GM21619 (cell line): ENCODE measurements around the gene IRF2BP2.

Experiments
- ATAC-seq: cut with Tn5 transposase; IDR thresholded peaks from one replicate; pipeline ENCODE4 v1.9.1; 2021; ENCODE audit not compliant: unreplicated experiment

Gene IRF2BP2

GRCh38 chr1:234585330-234586055, 24.5 kb downstream of the IRF2BP2 start:
- no peak for ATAC-seq

DNA sequence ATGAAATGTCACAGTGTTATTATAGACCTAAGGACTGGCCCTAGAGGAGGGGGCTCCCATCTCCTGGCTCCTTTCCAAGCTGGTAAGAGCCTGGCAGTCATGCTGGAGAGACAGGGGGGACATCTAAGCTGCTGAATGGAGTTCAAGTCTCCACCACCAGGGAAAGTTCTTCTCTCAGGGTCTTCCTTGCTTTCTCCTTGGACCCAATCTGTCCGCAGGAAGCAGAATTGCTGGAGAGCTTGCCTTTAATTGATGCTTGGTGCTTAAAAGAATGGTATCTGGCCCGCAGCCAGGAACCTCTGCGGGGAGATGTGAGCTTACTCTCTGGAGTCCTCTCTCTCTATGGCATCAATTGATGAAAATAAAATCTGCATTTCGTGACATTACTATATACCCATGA, 25.1 kb downstream of the IRF2BP2 start:
- no peak for ATAC-seq

GRCh38 chr1:234584420-234584805, 25.6 kb downstream of the IRF2BP2 start:
- no peak for ATAC-seq

DNA sequence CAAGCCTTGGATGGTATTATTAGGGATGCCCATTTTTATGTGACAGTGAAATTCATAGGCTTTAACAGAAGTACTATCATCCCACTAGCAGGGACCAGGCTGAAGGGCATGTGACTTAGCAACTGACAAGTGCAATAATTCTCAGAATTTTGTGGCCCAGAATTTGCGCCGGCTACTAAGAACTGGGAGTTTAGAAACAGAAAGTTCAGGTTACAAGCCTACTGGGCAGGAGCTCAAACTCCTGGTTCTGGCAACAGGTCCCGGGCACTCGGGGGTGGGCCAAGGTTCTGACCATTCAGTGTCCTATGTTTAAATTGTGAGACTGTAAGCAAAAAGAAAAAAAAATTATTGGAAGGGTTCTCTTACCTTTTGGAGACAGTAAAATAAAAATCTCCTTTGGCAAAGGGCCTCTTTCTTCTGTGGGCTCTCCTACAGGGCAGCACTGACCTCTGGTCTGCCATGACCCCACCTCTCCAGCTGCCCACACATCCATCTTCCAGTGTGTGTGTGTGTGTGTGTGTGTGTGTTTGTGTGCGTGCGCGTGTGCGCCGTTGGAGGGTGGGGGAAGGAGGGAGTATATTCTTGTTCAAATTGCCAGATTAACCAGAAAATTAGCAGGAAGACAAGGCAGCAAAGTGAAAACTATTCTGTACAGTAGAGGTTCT, 26.1 kb downstream of the IRF2BP2 start:
- ATAC-seq, result no peak

DNA sequence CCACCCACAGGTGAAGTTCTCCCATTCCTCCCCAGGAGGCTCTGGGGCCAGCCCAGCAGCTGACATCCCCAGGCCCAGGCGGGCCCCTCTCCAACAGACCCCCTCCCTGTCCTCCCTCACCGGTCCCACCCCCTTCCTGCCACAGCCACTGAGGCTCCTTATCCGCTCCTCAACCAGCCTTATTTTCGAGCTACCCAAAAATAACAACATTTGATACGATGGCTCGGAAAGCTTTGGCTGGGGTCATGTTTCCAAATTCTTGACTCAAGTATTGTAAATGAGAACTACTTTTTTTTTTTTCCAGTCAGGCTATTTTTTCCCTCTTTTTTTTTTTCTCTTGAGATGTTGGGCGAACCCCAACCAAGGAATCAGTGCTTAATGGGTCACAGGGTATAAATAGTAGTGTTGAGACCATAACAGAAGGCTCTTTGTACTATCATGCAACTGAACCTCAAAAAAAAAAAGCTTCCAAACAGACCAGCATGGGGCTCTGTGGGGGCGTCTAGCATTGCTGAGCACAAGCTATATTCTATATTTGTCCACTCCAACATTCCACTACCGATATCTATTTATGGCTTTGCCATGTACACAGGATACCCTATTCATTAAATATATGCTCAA, 27.2 kb downstream of the IRF2BP2 start:
- ATAC-seq, result no peak

DNA sequence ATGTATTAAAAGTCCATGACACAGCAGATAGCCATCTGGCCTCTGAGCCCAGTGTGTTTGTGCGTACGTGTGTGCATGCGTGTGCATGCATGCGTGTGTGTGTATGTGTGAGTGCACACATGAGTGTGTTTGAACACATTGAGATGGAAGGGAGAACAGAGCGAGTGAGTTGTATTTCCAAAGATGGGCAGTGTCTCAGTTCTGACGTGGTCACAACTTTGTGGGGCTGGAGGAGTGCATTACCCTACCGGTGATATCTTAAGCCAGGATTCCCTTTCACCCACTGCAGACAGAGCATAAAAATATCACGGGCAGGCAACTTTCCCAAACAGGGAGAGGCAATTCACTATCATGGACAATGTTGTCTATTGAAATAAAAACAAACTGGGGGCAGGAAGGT, 27.8 kb downstream of the IRF2BP2 start:
- ATAC-seq, result no peak

- ATAC-seq, result no peak
Measured at GRCh38 chr1:234581063-234581714, 28.8 kb downstream of the IRF2BP2 start.

- ATAC-seq, result no peak
Measured at GRCh38 chr1:234579967-234580366, 30.0 kb downstream of the IRF2BP2 start.

GRCh38 chr1:234578735-234579134, 31.2 kb downstream of the IRF2BP2 start:
- no peak for ATAC-seq

DNA sequence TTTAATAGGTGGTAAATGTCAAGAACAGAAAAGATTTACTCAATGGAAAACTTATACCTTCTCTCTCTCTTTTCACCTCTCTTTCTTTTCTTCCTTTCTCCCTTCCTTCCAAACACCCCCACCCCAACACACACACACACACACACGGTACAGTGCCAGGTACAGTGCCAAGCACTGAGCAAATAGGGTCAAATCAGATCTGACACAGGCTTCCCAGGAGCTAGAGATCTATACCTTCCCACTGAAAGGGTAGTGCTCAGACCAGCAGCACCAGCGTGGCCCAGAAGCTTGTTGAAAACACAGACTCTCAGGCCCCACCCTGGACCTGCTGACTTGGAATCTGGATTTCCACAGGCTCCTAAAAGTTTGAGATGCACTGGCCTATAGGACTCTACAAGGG, 31.9 kb downstream of the IRF2BP2 start:
- ATAC-seq, result no peak

DNA sequence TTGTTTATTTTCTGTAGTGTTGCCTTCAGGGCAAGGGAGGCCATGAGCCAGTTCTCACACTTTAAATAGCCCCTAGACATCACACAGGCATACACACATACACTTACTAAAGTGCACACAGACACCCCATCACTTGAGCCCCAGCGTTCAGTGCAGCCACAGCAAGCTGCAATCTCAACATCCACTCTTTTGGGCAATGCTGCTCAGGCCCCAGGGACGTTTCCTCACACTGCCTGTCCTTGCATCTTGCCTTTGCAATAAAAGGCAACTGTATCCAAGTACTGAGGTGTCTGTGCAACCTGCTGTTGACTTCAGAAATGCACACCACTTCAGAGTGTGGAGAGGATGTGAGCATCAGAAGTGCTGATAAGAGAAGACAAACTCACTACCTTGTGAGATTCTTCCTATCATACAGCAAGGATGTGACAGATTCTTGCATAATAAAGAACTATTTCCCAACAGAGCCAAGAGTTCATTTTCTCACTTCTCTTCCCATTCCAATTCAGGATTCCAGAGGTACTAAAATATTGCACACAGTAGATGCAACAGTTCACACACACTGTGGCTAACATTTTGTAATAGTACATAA, 36.2 kb downstream of the IRF2BP2 start:
- no peak for ATAC-seq

GRCh38 chr1:234572966-234573365, 37.0 kb downstream of the IRF2BP2 start:
- no peak for ATAC-seq

- ATAC-seq, result no peak
Measured at GRCh38 chr1:234571702-234572101, 38.3 kb downstream of the IRF2BP2 start.

- no peak for ATAC-seq
Measured at GRCh38 chr1:234570329-234571120, 39.5 kb downstream of the IRF2BP2 start.

- ATAC-seq, result no peak
Measured at GRCh38 chr1:234568345-234568744, 41.6 kb downstream of the IRF2BP2 start.

DNA sequence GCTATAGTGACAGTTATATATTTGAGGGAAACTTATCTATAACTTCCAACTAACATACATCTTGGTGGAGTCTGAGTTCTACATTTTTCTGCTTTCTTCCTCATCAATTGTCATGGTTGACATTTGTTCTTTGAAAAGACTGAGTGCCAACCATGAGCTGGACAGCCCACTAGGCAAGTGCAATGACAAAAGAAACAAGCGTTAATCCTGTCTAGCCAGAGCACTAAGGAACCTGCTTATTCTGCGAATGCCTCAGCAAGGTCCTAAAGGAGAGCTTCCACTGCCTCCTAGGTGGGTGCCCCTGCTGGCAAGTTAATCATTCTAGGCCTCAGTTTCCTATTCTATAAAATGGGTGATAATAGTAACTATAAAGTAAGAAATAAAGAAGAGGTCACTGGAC, 44.8 kb downstream of the IRF2BP2 start:
- ATAC-seq, result no peak

- no peak for ATAC-seq
Measured at GRCh38 chr1:234564035-234565029, 45.6 kb downstream of the IRF2BP2 start.

DNA sequence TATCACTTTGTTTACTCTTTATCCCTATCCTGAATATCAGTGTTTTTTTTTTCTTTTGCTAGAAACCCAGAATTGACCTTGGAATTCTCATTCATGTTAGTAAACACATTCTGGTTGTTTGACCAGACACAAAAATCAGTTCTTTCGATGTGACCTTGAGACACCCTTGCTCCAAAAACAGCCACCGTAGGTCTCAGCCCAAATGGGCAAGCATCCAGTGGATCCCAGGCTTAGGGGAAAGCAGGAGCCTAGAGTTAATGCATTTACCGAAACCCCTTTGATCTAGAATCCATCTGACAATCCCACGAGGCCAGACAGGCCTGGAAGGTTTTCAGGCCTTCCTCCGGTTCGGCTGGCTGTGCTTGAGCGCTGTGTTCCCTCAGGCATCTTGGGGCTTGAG, 47.6 kb downstream of the IRF2BP2 start:
- no peak for ATAC-seq

DNA sequence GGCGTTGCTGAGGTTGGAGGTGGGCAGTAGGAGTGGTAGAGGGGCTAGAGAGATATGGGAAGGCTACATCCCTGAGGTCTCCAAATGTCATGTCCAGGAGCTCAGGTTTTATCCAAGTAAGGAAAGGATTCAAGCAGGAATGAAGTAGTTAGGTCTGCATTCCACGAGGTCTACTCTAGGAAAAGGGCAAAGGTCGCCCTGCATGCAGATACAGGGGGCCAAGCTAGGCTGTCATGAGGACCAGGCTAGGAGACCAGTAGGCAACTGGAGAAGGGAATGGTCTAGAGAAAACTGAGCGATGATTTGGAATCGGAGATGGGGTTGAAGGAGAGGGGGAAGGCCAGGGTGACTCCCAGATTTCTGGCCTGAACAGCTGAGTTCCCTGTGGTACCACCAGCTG, 48.7 kb downstream of the IRF2BP2 start:
- no peak for ATAC-seq
